NCI-H345 treated with DMSO at 0.1 percent for 48 hours (cell line): Measurements from ENCODE around the gene ANKRD11.

Experiments
- DNase-seq: peaks from one replicate; lab custom pipeline; 2025; ENCODE audit not compliant: unreplicated experiment; lab: John Stamatoyannopoulos, UW

ANKRD11 gene

GRCh38 chr16:89507214-89507833, 17.0 kb upstream of the ANKRD11 start:
- DNase-seq: no peak

GRCh38 chr16:89506791-89507191, 16.4 kb upstream of the ANKRD11 start:
- DNase-seq: no peak

- no peak for DNase-seq
Measured at GRCh38 chr16:89506113-89506504, 15.7 kb upstream of the ANKRD11 start.

DNA sequence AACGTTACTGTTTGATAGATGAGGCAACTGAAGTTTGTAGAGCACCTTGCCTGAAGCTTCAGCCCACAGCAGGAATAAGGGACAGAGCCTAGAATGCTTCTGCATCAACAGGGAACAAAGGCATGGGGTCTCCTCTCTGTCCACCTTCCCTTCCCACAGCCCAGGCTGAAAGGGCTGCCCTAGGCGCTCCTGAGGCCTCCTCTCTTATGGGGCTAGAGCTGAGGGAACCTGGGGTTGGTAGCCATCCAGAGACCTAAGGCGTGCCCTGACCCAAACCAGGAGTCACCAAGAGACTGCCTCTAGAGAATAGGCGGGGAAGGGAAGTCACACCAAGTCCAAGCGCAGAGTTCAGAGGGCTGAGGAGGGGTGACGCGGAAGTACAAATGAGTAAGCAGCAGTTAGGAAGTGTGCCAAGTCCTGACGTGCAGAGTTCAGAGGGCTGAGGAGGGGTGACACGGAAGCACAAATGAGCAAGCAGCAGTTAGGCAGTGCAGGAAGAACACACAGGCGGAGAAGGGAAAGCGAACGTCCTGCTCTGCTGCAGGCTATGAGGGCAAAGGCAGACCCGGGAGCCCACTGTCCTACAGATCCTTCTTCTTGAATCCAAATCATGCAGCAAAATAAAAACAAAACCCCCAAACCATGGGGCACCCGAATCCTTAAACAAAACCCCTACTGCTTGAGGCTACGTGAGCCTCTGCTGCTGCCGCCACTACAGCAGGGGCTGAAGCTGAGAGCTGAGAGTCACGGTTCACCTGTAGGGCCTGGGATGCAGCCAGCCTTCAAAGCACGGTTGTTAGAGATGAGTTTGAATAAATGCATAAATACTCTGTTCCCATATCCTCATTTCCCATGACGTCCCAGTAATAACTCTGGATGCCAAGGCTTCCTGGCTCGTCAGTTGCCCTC, 15.1 kb upstream of the ANKRD11 start:
- no peak for DNase-seq

DNA sequence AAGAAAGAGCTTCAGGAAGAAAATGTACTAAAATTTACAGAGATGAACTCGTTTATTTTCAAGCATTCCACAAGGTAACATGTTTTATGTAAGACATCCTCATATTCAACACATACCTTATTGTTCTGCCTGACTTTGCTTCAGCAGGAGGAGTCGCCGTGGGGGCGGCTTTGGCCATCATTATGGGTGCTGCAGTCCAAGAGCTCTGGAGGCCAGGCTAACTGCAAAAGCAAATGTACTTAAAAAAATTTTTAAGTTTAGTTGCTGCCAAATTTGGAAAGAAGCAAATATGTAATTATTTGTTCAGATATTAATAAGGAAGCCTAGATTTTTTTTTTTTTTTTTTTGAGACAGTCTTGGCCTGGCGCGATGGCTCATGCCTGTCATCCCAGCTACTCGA, 13.7 kb upstream of the ANKRD11 start:
- DNase-seq: no peak

- no peak for DNase-seq
Measured at GRCh38 chr16:89502081-89502843, 11.9 kb upstream of the ANKRD11 start.

DNA sequence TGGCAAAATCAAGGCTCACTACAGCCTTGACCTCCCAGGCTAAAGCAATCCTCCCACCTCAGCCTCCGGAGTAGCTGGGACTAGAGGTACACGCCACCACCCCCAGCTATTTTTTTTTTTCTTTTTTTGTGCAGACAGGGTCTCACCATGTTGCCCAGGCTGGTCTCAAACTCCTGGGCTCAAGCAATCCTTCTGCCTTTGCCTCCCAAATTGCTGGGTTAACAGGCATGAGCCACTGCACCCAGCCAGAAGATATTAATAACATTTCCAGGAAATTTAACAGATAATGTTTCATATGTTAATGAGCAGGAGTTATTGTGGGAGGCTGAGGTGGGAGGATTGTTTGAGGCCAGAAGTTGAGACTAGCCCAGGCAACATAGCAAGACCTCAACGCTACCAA, 9.4 kb upstream of the ANKRD11 start:
- no peak for DNase-seq

- DNase-seq: no peak
Measured at GRCh38 chr16:89498839-89499238, 8.5 kb upstream of the ANKRD11 start.

DNA sequence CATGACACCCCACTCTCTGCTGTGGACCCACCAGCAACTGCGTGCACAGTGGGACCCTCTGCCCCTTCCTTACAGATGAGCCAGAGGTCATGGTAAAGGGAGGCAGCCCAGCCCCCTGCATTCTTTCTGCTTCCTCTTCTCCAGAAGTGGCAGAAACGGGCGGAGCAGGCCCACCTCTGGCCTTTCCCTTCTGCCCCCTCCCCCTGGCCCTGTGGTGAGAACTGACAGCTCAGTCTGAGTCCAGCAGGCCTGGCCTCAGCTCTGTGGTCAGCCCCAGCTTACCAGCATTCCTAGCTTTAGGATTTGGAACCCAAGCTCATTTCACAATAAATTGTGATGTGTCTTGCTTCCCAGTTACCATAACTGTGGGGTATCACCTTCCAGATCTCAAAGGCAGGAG, 4.8 kb upstream of the ANKRD11 start:
- no peak for DNase-seq

DNA sequence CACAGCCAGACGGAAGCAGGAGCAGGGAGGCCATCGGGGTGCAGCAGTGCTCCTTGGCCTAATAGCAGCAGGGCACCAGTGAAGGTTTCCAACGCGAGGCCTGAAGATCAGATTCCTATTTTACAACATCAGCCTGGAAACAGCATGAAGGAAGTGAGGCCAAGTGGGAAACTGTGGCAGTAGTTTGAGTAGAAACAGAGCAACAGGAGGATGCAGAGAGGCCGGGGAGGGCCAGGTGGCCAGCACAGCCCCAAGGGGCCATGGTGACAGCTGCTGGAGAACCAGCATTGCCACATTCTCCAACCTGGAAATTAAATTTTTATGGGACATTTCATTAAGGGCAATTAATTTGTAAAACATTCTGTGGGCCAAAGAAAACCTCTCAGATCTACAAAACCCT, 3.4 kb upstream of the ANKRD11 start:
- no peak for DNase-seq

DNA sequence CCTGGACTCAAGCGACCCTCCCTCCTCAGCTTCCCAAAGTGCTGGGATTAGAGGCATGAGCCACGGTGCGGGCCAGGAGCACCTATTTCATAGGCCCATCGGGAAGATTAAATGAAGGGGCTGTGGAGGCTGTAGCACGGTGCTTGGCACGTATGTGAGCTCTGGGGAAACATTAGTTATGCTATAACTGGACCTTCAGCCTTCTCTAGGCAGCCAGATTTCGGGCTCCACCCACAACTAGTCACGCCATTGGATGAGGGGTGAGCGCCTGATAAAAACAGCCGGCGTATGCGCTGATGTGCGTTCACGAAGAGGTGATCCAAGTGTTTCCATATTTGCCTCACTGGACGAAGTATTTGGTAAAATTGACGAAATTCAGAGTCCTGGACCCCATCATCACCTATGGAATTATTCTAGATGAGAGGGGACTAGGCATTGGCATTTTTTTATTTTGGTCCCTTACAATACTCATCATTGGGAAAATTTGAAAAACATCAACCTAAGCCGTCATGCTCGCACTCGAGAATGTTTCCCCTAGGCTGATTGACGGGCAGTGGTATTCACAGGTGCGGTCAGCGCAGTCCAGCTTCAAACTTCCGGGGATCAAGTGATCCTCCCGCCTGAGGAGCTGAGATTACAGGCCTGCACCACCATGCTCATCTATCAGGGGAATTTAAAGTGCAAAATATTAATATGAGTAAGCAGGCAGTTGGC, 1.8 kb upstream of the ANKRD11 start:
- DNase-seq: no peak

DNA sequence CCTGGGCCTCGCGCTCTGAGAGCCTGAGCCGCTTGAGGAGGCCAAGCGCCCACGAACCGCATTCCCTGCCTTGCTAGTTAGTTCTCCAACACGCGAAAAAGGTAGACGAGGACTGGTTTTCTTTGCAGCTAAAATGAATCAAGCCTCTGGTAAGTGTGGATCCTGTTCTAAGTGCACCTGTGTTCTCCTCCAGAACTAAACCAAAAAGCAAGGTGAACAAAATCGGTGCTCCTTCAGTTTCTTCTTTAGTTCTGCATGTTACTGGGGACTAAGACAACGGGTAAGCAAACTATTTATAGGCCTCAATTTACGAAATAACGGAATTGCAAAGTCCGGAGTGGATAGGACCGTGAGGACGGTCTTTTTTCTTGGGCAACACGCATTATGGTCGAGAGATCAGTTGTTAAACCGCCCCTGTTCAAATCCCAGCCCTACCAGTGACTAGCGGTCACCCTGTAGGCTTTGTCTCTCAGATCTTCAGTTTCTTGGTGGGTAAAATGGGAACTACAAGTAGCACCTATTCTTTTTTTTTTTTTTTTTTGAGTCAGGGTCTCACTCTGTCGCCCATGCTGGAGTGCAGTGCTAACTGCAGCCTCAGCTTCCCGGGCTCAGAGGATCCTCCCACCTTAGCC, 993 bp upstream of the ANKRD11 start:
- DNase-seq: no peak

DNA sequence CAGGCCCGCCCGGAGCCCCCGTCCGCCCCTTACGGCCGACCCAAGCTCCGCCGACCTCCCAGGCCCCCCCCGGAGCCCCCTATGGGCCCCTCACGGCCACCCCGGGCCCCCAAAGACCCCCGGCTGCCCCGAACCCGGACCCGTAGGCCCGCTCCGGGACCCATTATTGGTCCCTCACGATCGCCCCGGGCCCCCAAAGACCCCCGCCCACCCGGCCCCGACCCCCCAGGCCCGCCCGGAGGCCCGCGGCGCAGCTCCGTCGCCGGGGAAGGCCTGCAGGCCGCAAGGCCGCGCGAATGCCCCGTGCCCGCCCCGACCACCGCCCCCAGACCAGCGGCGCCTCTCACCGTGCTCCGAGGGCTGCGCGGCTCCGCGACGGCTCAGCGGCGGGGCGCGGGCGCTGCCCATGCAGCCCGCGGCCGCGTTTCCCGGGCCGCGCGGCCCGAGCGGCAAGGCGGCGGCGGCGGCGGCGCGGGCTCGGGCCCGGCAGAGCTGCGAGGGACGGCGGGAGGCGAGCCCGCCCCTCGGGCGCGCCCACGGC, 393 bp downstream of the ANKRD11 start:
- no peak for DNase-seq

DNA sequence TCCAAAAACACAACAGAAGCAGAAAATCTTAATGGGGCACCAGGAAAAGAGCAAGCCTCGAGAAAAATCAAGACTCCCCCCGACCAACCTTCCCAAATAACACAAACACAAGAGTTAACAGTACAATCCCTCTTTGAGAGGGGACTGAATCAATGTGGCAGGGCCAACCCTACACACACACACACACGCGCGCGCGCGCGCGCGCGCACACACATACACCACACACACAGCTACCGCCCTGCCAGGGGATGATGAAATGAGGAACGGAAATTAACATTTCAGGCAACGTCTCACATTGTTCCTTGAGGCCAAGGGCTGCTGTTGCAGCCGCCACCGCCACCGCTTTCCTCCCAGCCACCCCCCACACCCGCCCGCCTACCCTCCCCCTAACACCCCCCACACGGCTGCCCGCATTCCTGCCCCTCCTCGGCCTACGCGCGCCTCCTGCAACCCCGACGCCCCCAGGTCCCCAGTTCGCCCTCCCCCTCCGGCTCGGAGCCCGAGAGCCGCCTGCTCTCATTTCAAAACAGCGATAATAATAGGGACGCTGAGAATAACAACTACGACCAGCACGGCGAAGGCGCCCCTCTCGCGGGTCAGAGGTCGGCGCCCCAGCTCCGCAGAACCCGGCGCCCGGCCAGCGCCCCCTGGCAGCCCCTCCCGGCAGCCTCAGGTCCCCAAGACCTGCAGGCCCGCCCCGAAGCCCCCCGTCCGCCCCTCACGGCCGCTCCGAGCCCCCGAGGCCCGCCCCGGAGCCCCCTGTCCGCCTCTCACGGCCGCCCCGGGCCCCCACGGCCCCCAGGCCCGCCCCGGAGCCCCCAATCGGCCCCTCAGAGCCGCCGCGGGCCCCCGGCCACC, 1.1 kb downstream of the ANKRD11 start:
- DNase-seq: no peak

DNA sequence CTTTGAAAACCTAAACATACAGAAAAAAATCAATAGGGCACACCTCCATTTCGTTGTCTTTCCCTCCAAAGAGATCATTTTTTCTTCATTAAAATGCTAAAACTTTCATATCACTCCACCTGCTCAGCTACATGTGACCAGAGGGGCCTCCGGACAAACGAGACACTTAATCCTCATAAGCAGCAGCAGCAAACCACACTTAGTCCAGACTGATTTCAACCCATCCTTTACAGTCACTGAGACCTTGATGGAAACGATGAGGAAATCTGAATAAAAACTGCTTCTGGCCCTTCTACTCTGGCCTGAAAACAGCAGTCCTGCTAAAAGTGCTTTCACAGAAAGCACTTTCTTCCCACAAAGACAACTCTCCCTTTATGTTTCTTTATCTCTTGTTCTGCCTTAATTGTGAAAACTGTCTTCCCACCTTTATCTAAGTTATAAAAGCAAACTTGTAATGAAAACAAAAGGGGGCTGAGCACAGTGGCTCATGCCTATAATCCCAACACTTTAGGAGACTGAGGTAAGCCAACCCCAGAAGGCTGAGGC, 4.6 kb downstream of the ANKRD11 start:
- DNase-seq: no peak

- DNase-seq: no peak
Measured at GRCh38 chr16:89484923-89485679, 5.3 kb downstream of the ANKRD11 start.

DNA sequence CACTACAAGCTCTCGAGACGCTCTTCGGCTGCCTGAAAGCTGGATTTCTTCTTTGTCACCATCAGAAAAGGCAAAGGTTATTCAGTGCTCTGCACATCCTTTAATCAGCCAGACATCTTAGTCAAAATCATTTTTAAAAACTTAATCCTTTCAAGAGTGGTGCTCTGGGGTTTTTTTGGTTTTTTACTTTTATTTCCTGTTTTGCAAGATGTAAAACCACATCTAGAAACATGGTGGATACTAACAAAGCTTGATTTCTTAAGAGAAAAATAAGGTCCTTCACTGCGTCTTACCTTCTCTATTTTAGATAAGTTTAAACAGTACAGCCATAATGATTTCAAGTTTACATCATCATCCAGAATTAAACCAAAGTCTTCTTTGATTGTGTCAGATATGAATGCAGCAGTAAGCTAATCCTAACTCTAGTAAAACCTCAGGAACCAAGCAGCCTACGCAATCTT, 6.3 kb downstream of the ANKRD11 start:
- DNase-seq: no peak

GRCh38 chr16:89482817-89483205, 7.5 kb downstream of the ANKRD11 start:
- DNase-seq: no peak
